Thyroid gland (tissue), 4 donors: Measurements from ENCODE around the gene GPC6.

ENCODE experiments used
- CTCF ChIP-seq, 6 experiments: fragments of 200-600 bp in 3 of 6; fragments of 450-650 bp in 3 of 6; sonication (generic) in 3 of 6; IDR thresholded peaks; one replicate each; pipeline ENCODE4 v1.5.1; 2016 to 2019; ENCODE audit warnings: antibody characterized with exemption in 6 of 6, mild to moderate bottlenecking in 2 of 6, inconsistent platforms in 1 of 6, moderate library complexity in 1 of 6
- POLR2A ChIP-seq, 2 donors: fragments of 450-650 bp; IDR thresholded peaks; one replicate each; pipeline ENCODE4 v1.6.1; 2017; ENCODE audit warnings: antibody characterized with exemption in 2 of 2, mild to moderate bottlenecking in 2 of 2, moderate library complexity in 1 of 2

- TF ChIP-seq CTCF (IDR thresholded peaks at IDR 0.05): no peak
- no peak for TF ChIP-seq POLR2A (IDR thresholded peaks at IDR 0.05)
Observed at GRCh38 chr13:94412870-94413597, 1186.4 kb downstream of the GPC6 start.
